ENCODE data around the gene GDF2. TPM values are rescaled to one million over a fixed set of nuclear protein-coding genes. Genes with fewer than 3 reads are reported as not detected.

The GDF2 gene
- total and polyA plus RNA-seq, 2 of the 4 experiments (the other 2 are of a cell fraction) = under 0.01 TPM; not detected in 1

DNA sequence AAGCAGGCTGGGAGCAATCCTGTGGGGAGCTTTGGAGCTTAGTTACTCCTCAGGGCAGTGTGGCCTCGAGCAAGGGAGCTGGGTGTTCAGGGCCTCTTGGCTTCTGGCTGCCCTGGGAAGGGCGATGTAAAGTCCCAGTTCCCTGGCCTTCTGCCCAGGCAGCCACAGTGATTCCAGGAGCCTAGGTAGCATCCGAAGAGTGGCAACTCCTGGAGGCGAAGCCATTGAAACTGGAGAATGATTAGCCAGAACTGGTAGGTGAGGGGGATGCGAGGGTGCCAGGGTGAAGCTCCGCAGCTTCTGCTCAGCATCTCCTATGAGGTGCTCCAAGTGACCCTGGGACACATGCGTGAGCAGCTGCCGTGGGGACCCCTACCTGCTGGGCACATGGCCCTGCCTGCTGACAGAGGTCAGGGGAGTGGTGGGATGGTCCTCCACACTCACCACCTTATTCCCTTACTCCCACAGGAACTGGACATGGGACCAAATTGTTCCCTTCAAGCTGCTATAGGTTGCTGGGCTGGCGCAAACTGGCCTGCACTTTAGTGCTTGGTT lies 7.8 kb upstream of the GDF2 start:
- no peak overlapping the region for H2BK120ac ChIP-seq (ENCODE audit: low read depth, low read length)
- ChIA-PET POLR2A (ENCODE audit: unreplicated experiment) (no interaction called here), CTCF (interaction anchor here (0.9 kb wide), 1 partner anchor 26 kb away, joined by 3 read pairs; no protein-coding TSS in a partner anchor)
- in situ Hi-C loops (cut with MboI; ENCODE audit: low sequenced_read_pairs) (no loop called here), intact Hi-C loops (cut with micrococcal nuclease) (loop anchor here (10.0 kb wide), 1 partner anchor 320 kb away; no protein-coding TSS in a partner anchor), dilution Hi-C loops (cut with HindIII; ENCODE audit: low sequenced_read_pairs, unreplicated experiment) (no loop called here)
- no peak for TF ChIP-seq CEBPB (IDR thresholded peaks at IDR 0.05; ENCODE audit: low read depth, low read length)
- no peak for TF ChIP-seq FOS (IDR thresholded peaks at IDR 0.05; ENCODE audit: low read depth, low read length)
- no peak for TF ChIP-seq NFE2L2 (IDR thresholded peaks at IDR 0.05; ENCODE audit: low read depth, low read length)
- TF ChIP-seq SMC3 (IDR thresholded peaks at IDR 0.05; ENCODE audit: low read depth, low read length) = no peak
- TF ChIP-seq, protein P1, sequence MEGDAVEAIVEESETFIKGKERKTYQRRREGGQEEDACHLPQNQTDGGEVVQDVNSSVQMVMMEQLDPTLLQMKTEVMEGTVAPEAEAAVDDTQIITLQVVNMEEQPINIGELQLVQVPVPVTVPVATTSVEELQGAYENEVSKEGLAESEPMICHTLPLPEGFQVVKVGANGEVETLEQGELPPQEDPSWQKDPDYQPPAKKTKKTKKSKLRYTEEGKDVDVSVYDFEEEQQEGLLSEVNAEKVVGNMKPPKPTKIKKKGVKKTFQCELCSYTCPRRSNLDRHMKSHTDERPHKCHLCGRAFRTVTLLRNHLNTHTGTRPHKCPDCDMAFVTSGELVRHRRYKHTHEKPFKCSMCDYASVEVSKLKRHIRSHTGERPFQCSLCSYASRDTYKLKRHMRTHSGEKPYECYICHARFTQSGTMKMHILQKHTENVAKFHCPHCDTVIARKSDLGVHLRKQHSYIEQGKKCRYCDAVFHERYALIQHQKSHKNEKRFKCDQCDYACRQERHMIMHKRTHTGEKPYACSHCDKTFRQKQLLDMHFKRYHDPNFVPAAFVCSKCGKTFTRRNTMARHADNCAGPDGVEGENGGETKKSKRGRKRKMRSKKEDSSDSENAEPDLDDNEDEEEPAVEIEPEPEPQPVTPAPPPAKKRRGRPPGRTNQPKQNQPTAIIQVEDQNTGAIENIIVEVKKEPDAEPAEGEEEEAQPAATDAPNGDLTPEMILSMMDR (conservative IDR thresholded peaks at IDR 0.05; ENCODE audit: low read depth, low read length) = no peak
- no peak for TF ChIP-seq RFX5 (IDR thresholded peaks at IDR 0.05; ENCODE audit: low read depth, low read length)
- no peak for TF ChIP-seq MAFK (IDR thresholded peaks at IDR 0.05; ENCODE audit: low read depth, low read length)
- TF ChIP-seq CHD1 (IDR thresholded peaks at IDR 0.05; ENCODE audit: low read depth, low read length) = no peak
- TF ChIP-seq POLR2A (IDR thresholded peaks at IDR 0.05; ENCODE audit: low read depth, low read length) = no peak
- TF ChIP-seq MAZ (IDR thresholded peaks at IDR 0.05; ENCODE audit: borderline replicate concordance, low read depth, low read length) = no peak
- TF ChIP-seq RCOR1 (IDR thresholded peaks at IDR 0.05; ENCODE audit: insufficient replicate concordance, low read length) = no peak
- TF ChIP-seq, protein P2, sequence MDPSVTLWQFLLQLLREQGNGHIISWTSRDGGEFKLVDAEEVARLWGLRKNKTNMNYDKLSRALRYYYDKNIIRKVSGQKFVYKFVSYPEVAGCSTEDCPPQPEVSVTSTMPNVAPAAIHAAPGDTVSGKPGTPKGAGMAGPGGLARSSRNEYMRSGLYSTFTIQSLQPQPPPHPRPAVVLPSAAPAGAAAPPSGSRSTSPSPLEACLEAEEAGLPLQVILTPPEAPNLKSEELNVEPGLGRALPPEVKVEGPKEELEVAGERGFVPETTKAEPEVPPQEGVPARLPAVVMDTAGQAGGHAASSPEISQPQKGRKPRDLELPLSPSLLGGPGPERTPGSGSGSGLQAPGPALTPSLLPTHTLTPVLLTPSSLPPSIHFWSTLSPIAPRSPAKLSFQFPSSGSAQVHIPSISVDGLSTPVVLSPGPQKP (IDR thresholded peaks at IDR 0.05; ENCODE audit: borderline replicate concordance, low read depth, low read length) = no peak
- no peak for TF ChIP-seq MXI1 (IDR thresholded peaks at IDR 0.05; ENCODE audit: borderline replicate concordance, low read depth, low read length)
- TF ChIP-seq BHLHE40 (IDR thresholded peaks at IDR 0.05; ENCODE audit: low read depth, low read length) = no peak
- no peak for TF ChIP-seq RAD21 (IDR thresholded peaks at IDR 0.05; ENCODE audit: low read length)
- TF ChIP-seq, protein P3, sequence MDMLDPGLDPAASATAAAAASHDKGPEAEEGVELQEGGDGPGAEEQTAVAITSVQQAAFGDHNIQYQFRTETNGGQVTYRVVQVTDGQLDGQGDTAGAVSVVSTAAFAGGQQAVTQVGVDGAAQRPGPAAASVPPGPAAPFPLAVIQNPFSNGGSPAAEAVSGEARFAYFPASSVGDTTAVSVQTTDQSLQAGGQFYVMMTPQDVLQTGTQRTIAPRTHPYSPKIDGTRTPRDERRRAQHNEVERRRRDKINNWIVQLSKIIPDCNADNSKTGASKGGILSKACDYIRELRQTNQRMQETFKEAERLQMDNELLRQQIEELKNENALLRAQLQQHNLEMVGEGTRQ (IDR thresholded peaks at IDR 0.05; ENCODE audit: low read depth, low read length) = no peak
- no peak overlapping the region for H3K14ac ChIP-seq (replicated peaks; ENCODE audit: low read depth, low read length)
- no peak overlapping the region for H3K4me2 ChIP-seq (ENCODE audit: low read depth, low read length)
- H3K4ac ChIP-seq (ENCODE audit: low read depth, low read length) = no peak overlapping the region
- no peak overlapping the region for H2BK5ac ChIP-seq (ENCODE audit: low read depth, low read length, poor library complexity, severe bottlenecking)
- H3K18ac ChIP-seq (ENCODE audit: low read depth, low read length) = no peak overlapping the region
- no peak for DNase-seq
- H3K27me3 ChIP-seq (ENCODE audit: control insufficient read depth, insufficient read depth, low read length) = peaks cover 5% of the 10 kb centered on the region; the same call in 1 of the 2 replicates
- no peak overlapping the region for H4K5ac ChIP-seq (ENCODE audit: low read depth, low read length)
- no peak overlapping the region for H2BK15ac ChIP-seq (ENCODE audit: low read depth, low read length)
- no TSS peak for BruUV-seq (replicated peaks)
- H3K9me1 ChIP-seq (ENCODE audit: insufficient read depth, low read length) = no peaks in the 10 kb centered on the region
- H3K27ac ChIP-seq (ENCODE audit: insufficient read depth, low read length) = no peak overlapping the region
- no peaks in the 10 kb centered on the region for H3K36me3 ChIP-seq (ENCODE audit: control insufficient read depth, insufficient read depth, low read length)
- H2AK9ac ChIP-seq (replicated peaks; ENCODE audit: low read depth, low read length, poor library complexity) = no peak overlapping the region
- no peak for ATAC-seq (ENCODE audit: low read depth)
- WGBS, 2 experiments (ENCODE audit: extremely low coverage in 2 of 2, insufficient read length in 1 of 2) = 71% methylated on average over 4 of the region's 9 CpGs; no CpG with 5 or more reads in 1 of the 2 experiments
- no peaks in the 10 kb centered on the region for H3K4me1 ChIP-seq (ENCODE audit: control insufficient read depth, insufficient read depth, low read length)
- no peak overlapping the region for H2BK20ac ChIP-seq (ENCODE audit: low read depth, low read length)
- no peak overlapping the region for H3K4me3 ChIP-seq (ENCODE audit: insufficient read depth, low read depth, low read length)
- H3K23ac ChIP-seq (ENCODE audit: low read depth, low read length) = no peak overlapping the region
- no peak overlapping the region for H4K91ac ChIP-seq (ENCODE audit: insufficient read depth, low read depth, low read length)
- H4K8ac ChIP-seq (ENCODE audit: low read depth in 2 of 2, low read length in 2 of 2) = no peak overlapping the region
- no peaks in the 10 kb centered on the region for H3K79me1 ChIP-seq (ENCODE audit: low read depth in 1 of 2, low read length in 2 of 2)
- H4K20me1 ChIP-seq (ENCODE audit: insufficient read depth, low read length) = no peaks in the 10 kb centered on the region
- H2AK5ac ChIP-seq (ENCODE audit: low read depth, low read length) = no peak overlapping the region
- H3K9ac ChIP-seq (ENCODE audit: low read depth, low read length) = no peak overlapping the region
- H3K9me3 ChIP-seq (ENCODE audit: control insufficient read depth, insufficient read depth, low read length) = no peaks in the 10 kb centered on the region
- H3K56ac ChIP-seq (ENCODE audit: extremely low read depth, insufficient read depth, low read length) = no peak overlapping the region
- H2AFZ ChIP-seq (replicated peaks; ENCODE audit: low read length, poor library complexity) = no peak overlapping the region
